ENCODE data around the gene CENPU.

Gene CENPU

DNA sequence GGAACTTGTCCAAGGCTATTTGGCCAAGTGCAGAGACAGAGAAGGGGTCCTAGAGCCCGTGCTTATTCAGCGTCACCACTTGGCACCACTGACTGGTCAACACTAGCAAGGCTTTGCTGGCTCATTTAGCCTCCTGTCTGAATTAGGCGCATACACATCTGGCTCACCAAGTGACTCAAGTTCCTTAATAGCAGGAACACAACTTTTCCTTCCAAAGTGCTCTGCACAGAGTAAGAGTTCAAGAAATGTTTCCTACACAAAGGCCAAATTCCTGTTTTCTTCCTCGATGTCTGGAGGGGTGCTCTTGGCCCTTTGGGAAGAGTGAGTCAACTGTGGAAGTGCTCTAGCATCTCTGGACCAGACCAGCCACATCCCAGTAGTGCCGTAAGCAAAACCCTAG lies 26.8 kb upstream of the CENPU start:
- TF ChIP-seq, protein P1, sequence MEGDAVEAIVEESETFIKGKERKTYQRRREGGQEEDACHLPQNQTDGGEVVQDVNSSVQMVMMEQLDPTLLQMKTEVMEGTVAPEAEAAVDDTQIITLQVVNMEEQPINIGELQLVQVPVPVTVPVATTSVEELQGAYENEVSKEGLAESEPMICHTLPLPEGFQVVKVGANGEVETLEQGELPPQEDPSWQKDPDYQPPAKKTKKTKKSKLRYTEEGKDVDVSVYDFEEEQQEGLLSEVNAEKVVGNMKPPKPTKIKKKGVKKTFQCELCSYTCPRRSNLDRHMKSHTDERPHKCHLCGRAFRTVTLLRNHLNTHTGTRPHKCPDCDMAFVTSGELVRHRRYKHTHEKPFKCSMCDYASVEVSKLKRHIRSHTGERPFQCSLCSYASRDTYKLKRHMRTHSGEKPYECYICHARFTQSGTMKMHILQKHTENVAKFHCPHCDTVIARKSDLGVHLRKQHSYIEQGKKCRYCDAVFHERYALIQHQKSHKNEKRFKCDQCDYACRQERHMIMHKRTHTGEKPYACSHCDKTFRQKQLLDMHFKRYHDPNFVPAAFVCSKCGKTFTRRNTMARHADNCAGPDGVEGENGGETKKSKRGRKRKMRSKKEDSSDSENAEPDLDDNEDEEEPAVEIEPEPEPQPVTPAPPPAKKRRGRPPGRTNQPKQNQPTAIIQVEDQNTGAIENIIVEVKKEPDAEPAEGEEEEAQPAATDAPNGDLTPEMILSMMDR (IDR thresholded peaks at IDR 0.05; ENCODE audit: poor library complexity, severe bottlenecking) = no peak
- peaks cover 8% of the 10 kb centered on the region for H3K36me3 ChIP-seq (ENCODE audit: low read depth)
- H3K27me3 ChIP-seq (ENCODE audit: insufficient read depth, poor library complexity, severe bottlenecking) = no peaks in the 10 kb centered on the region
- H3K4me1 ChIP-seq (ENCODE audit: insufficient read depth, poor library complexity, severe bottlenecking) = peaks cover 3% of the 10 kb centered on the region
- H3K4me3 ChIP-seq (ENCODE audit: severe bottlenecking) = no peak overlapping the region
- H3K9me3 ChIP-seq (ENCODE audit: severe bottlenecking) = no peaks in the 10 kb centered on the region
- no peak overlapping the region for H3K27ac ChIP-seq (ENCODE audit: poor library complexity, severe bottlenecking)
- DNase-seq (ENCODE audit: low spot score) (no peak), ATAC-seq (ENCODE audit: low read depth) (no peak)

DNA sequence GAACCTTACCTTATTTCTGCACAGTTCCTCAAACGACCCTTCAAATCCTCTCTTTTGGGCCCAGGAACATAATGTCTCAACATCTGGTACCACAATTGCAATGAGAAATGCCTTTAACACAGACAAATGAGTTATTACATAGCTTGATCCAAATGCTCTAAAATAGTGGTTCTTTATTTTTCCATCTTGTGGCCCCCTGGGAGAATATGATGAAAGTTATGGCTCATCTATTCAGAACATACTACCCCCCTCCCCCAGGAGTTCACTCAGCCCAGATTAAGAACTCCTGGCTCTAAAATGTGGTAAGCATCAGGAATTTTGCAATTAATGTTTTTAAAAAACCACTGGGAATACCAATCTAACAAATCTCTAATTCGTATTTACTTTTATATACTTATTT lies 23.9 kb upstream of the CENPU start:
- ATAC-seq (ENCODE audit: low read depth) = no peak
- Histone ChIP-seq H3K27me3 (ENCODE audit: insufficient read depth, poor library complexity, severe bottlenecking) (no peaks in the 10 kb centered on the region), H3K27ac (ENCODE audit: poor library complexity, severe bottlenecking) (no peak overlapping the region), H3K4me3 (ENCODE audit: severe bottlenecking) (no peak overlapping the region), H3K9me3 (ENCODE audit: severe bottlenecking) (no peaks in the 10 kb centered on the region), H3K36me3 (ENCODE audit: low read depth) (peaks cover 5% of the 10 kb centered on the region), H3K4me1 (ENCODE audit: insufficient read depth, poor library complexity, severe bottlenecking) (peaks cover 13% of the 10 kb centered on the region)
- no peak for DNase-seq (ENCODE audit: low spot score)
- TF ChIP-seq, protein P1 (IDR thresholded peaks at IDR 0.05; ENCODE audit: poor library complexity, severe bottlenecking) = no peak

- no peaks in the 10 kb centered on the region for H3K9me3 ChIP-seq (ENCODE audit: severe bottlenecking)
These were observed 22.5 kb upstream of the CENPU start for GRCh38 chr4:184756399-184756798.

DNA sequence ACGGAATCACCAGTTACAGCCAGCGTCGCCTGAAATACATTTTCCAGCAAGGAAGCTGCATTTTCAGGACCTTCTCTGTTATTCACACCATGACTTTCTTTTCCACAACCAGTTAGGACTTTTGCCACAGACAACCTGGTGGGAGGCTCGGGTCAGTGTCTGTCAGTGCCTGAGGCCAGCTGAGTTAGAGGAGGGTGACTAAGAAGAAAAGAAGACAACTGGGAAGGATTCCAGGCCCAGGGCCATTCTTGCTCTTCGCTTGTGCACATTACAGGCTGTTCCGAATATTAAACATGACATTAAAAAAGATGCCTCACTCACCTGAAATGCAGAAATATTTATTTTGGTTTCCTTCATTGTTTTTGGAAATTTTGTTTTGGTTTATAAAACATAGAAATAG lies 21.4 kb upstream of the CENPU start:
- Histone ChIP-seq H3K9me3 (ENCODE audit: severe bottlenecking) (no peaks in the 10 kb centered on the region), H3K27me3 (ENCODE audit: insufficient read depth, poor library complexity, severe bottlenecking) (no peaks in the 10 kb centered on the region), H3K4me3 (ENCODE audit: severe bottlenecking) (no peak overlapping the region), H3K4me1 (ENCODE audit: insufficient read depth, poor library complexity, severe bottlenecking) (peaks cover 13% of the 10 kb centered on the region), H3K36me3 (ENCODE audit: low read depth) (no peaks in the 10 kb centered on the region; the same call in none of the 2 replicates), H3K27ac (ENCODE audit: poor library complexity, severe bottlenecking) (peak overlapping the region; percentile 18)
- DNase-seq (ENCODE audit: low spot score) (no peak), ATAC-seq (ENCODE audit: low read depth) (peak; percentile 95)
- TF ChIP-seq, protein P1 (IDR thresholded peaks at IDR 0.05; ENCODE audit: poor library complexity, severe bottlenecking) = no peak

More at GRCh38 chr4:184756399-184756798, 22.5 kb upstream of the CENPU start:
- TF ChIP-seq, protein P1 (IDR thresholded peaks at IDR 0.05; ENCODE audit: poor library complexity, severe bottlenecking) = no peak
- Histone ChIP-seq H3K4me3 (ENCODE audit: severe bottlenecking) (no peak overlapping the region), H3K27ac (ENCODE audit: poor library complexity, severe bottlenecking) (no peak overlapping the region), H3K27me3 (ENCODE audit: insufficient read depth, poor library complexity, severe bottlenecking) (no peaks in the 10 kb centered on the region), H3K36me3 (ENCODE audit: low read depth) (no peaks in the 10 kb centered on the region; the same call in none of the 2 replicates), H3K4me1 (ENCODE audit: insufficient read depth, poor library complexity, severe bottlenecking) (peaks cover 13% of the 10 kb centered on the region)
- no peak for ATAC-seq (ENCODE audit: low read depth)
- no peak for DNase-seq (ENCODE audit: low spot score)

DNA sequence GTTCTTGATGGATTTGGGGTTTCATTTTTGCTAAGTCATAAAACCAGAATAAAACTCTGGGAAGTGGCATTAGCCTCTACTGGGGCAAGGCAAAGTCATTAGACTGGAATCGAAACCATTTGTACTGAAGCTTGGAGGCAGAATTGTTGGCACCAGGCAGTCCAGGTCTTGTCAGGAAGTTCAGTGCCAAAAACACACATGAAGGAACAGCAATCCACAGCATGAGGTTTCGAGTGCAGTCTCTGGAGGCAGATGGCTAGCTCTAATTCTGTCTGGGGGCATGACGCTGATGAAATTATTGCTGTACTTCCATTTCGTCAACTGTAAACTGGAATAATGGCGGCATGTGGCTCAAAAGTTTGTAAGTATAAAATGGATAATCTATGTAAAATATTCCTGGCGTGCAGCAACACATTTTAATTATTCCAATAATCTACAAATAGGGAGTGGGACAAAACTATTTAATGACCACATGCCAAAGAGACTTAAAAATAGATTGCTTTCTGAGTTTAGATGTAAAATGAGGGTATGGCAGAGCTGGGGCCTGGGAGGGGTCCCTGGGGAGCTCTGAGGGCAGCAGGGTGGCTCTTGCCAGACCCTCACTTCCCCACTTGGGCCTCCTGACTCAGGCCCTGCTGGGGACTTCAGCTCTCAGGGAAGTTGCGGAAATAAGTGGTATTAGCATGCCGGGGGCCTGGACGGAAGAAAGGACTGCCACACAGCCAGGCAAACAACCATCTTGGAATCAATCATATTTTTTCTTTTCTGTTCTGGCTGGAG lies 18.8 kb upstream of the CENPU start:
- no peak for DNase-seq (ENCODE audit: low spot score)
- ATAC-seq (ENCODE audit: low read depth) = no peak
- H3K4me1 ChIP-seq (ENCODE audit: insufficient read depth, poor library complexity, severe bottlenecking) = peaks cover 16% of the 10 kb centered on the region
- TF ChIP-seq, protein P1 (IDR thresholded peaks at IDR 0.05; ENCODE audit: poor library complexity, severe bottlenecking) = no peak
- H3K27ac ChIP-seq (ENCODE audit: poor library complexity, severe bottlenecking) = no peak overlapping the region
- H3K9me3 ChIP-seq (ENCODE audit: severe bottlenecking) = no peaks in the 10 kb centered on the region
- no peak overlapping the region for H3K4me3 ChIP-seq (ENCODE audit: severe bottlenecking)
- H3K27me3 ChIP-seq (ENCODE audit: insufficient read depth, poor library complexity, severe bottlenecking) = no peaks in the 10 kb centered on the region
- H3K36me3 ChIP-seq (ENCODE audit: low read depth) = no peaks in the 10 kb centered on the region

Measured in RWPE2 (cell line).